ENCODE data around the gene PRM1. TPM values are rescaled to one million over a fixed set of nuclear protein-coding genes. Genes with fewer than 3 reads are reported as not detected.

Gene PRM1
- polyA plus RNA-seq, 5 donors, result not detected

GRCh38 chr16:11238272-11239202 lies 42.6 kb downstream of the PRM1 start:
- no peak for DNase-seq

DNA sequence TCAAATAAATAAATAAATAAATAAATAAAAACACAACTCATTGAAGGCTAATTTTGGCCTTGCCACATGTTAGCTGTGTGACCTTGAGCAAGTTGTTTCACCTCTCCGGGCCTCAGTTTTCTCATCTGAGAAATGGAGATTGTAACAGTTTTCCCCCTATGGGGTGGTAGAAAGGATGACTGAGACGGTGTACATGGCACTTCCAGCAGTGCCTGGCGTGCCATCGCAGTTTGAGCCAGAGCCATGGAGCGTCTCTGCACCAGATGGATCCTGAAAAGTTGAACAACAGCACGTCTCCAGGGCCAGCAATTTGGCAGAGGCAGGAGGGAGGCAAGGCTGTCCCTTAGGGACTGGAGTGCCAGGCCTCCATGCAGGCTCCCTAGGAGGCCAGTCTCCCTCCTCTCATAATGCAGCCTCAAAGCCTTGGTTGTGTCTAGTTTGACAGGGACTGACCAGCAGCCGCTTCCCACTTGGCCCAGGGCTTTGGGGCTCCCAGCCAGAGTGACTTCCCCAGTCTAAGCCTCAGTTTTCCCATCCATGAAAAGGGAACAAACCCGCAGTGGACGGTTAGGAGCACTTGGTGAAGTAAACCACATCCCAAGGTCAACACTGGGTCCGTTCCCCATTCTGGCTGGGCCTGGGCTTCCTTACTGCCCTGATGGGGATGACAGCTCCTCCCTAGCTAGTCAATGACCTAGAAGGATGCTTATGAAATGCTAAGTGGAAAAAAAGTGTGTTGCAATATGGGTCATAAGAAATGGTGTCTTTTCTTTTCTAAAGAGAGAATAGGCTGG lies 44.5 kb downstream of the PRM1 start:
- no peak for DNase-seq

DNA sequence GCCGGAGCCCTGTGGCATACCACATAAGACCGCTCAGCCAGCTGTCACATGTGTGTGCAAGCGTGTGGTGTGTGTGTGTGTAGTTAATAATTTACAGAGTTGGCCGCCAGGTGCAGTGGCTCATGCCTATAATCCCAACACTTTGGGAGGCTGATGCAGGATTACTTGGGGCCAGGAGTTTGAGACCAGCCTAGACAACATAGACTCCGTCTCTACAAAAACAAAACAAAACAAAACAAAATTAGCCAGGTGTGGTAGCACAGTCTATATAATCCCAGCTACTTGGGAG lies 45.5 kb downstream of the PRM1 start:
- DNase-seq, result no peak

- no peak for DNase-seq
Measured at GRCh38 chr16:11234884-11235702, 46.0 kb downstream of the PRM1 start.

DNA sequence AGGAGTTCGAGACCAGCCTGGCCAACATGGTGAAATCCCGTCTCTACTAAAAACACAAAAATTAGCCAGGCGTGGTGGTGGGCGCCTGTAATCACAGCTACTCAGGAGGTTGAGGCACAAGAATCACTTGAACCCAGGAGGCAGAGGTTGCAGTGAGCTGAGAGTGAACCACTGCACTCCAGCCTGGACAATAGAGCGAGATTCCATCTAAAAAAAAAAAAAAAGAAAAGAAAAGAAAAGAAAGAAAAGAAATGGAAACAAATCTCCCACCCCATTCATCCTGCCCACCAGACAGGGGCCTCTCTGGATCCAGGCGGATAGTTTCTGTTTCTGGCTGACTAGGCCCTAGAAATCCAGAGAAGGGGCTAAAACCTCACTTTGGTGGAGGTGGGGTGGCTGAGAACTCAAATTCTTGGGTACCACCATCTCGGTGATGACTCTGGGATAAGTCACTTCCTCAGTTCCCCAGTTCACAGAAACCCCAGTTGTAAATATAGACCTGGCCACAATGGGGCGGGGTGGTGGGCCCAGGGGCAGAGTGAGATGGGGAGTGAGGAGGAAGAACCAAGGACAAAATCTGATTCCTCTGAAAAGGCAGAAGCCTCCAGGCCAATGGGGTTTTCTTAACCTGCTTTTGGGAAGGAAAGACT lies 47.3 kb downstream of the PRM1 start:
- no peak for DNase-seq

DNA sequence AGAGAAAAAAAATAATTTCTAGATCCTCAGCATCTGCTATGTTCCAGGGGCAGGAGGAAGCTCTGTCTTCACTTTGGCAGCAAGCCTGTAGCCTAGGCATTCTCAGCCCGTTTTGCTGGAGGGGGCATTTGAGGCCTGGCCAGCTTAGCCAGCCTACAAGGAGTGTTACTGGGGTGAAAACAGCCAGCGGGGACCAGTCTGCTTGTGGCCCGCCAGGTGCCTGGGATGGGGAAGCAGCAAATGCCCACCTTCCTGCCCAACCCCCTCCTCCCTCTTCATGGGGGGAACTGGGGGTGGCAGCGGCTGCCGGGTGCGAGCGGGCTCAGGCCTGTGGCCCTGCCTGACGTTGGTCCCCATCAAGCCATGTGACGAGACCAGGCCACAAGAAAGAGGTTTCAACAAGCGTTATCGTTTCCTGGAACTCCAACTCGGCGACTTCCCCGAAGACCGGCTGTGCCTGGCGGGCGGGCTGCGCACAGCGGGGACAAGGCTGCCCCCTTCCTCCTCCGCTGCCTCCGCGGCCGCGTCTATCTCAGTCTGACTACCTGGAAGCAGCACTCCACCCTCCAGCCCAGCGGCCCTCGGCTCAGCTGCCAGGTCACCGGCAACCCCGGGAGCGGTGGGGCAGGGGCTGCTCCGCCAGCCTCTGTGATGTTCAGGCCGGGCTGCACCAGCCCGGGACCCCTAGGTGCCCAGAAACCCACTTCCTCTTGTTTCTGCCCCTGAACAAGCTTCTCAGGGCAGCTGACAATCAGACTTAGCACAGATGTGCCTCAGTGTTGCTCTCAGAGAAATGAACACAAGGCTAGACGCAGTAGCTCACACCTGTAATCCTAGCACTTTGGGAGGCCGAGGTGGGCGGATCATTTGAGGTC lies 48.0 kb downstream of the PRM1 start:
- no peak for DNase-seq

DNA sequence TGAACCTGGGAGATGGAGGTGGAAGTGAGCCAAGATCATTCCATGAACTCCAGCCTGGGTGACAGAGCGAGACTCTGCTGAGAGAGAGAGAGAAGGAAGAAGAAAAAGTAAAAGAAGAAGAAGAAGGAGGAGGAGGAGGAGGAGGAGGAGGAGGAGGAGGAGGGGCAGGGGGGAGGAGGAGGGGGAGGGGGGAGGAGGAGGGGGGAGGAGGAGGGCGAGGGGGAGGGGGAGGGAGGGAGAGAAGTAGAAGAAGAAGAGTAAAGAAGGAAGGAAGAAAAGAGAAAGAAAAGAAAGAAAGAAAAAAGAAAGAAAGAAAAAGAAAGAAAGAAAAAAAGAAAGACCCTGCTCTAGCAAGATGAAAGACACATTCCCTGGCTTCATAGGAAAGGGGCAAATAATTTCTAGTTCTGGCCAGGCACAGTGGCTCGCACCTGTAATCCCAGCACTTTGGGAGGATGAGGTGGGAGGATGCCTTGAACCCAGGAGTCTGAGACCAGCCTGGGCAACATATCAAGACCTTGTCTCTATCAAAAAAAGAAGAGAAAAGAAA lies 48.8 kb downstream of the PRM1 start:
- DNase-seq, result no peak

GRCh38 chr16:11231367-11231970 lies 49.7 kb downstream of the PRM1 start:
- no peak for DNase-seq

Other genes with a start within 250 kb of the PRM1 start
- gene SOCS1, start 25.1 kb downstream of the PRM1 start, polyA plus RNA-seq (ENCODE audit: insufficient read depth in 1 of 5, insufficient read length in 5 of 5, low replicate concordance in 1 of 5), result 10 to 100 TPM; 13.0 to 31.0 (median 16.9) TPM
- gene TNP2, start 12.0 kb downstream of the PRM1 start, polyA plus RNA-seq (ENCODE audit: insufficient read depth in 1 of 5, insufficient read length in 5 of 5, low replicate concordance in 1 of 5), result not detected
- gene PRM3, start 7.7 kb downstream of the PRM1 start, polyA plus RNA-seq (ENCODE audit: insufficient read depth in 1 of 5, insufficient read length in 5 of 5, low replicate concordance in 1 of 5), result not detected
- not detected for gene PRM2, start 4.8 kb downstream of the PRM1 start, polyA plus RNA-seq (ENCODE audit: insufficient read depth in 1 of 5, insufficient read length in 5 of 5, low replicate concordance in 1 of 5)
- 10 to 100 TPM; 19.9 to 31.1 (median 30.6) TPM for gene RMI2, start 64.1 kb upstream of the PRM1 start, polyA plus RNA-seq (ENCODE audit: insufficient read depth in 1 of 5, insufficient read length in 5 of 5, low replicate concordance in 1 of 5)